ENCODE data around the gene CCDC201. TPM values are rescaled to one million over a fixed set of nuclear protein-coding genes. Genes with fewer than 3 reads are reported as not detected.
"Not testable (repeated sequence)": the region's sequence is repeated elsewhere in the genome, so short reads cannot be mapped to it uniquely, and the experiment has no call there.

Gene CCDC201
- total RNA-seq, 1 donor from 2014 or later, result not detected

- peak; percentile 61 for DNase-seq (ENCODE audit: low read depth)
These were observed 1.7 kb upstream of the CCDC201 start for GRCh38 chr7:45874408-45875131.

GRCh38 chr7:45873355-45873754 is 473 bp upstream of the CCDC201 start:
- no peak for DNase-seq (ENCODE audit: low read depth)

GRCh38 chr7:45872116-45873034 is 507 bp downstream of the CCDC201 start:
- no peak for DNase-seq (ENCODE audit: low read depth)

- DNase-seq (ENCODE audit: low read depth), result peak; percentile 26
These were observed 3.5 kb downstream of the CCDC201 start for GRCh38 chr7:45869426-45869825.

- DNase-seq (ENCODE audit: low read depth), result no peak
These were observed 5.4 kb downstream of the CCDC201 start for GRCh38 chr7:45867471-45867870.

GRCh38 chr7:45865594-45866410 is 7.1 kb downstream of the CCDC201 start:
- no peak for DNase-seq (ENCODE audit: low read depth)

GRCh38 chr7:45863715-45864114 is 9.2 kb downstream of the CCDC201 start:
- no peak for DNase-seq (ENCODE audit: low read depth)

GRCh38 chr7:45856888-45857287 is 16.0 kb downstream of the CCDC201 start:
- DNase-seq (ENCODE audit: low read depth), result not testable (repeated sequence)

GRCh38 chr7:45855680-45856079 is 17.2 kb downstream of the CCDC201 start:
- DNase-seq (ENCODE audit: low read depth), result not testable (repeated sequence)

GRCh38 chr7:45853491-45853890 is 19.4 kb downstream of the CCDC201 start:
- DNase-seq (ENCODE audit: low read depth), result not testable (repeated sequence)

GRCh38 chr7:45852984-45853383 is 19.9 kb downstream of the CCDC201 start:
- DNase-seq (ENCODE audit: low read depth), result not testable (repeated sequence)

GRCh38 chr7:45848734-45849133 is 24.1 kb downstream of the CCDC201 start:
- DNase-seq (ENCODE audit: low read depth), result not testable (repeated sequence)

- not testable (repeated sequence) for DNase-seq (ENCODE audit: low read depth)
These were observed 26.3 kb downstream of the CCDC201 start for GRCh38 chr7:45846536-45846935.

- DNase-seq (ENCODE audit: low read depth), result peak; percentile 6
These were observed 30.8 kb downstream of the CCDC201 start for GRCh38 chr7:45841926-45842717.

GRCh38 chr7:45838852-45839251 is 34.0 kb downstream of the CCDC201 start:
- not testable (repeated sequence) for DNase-seq (ENCODE audit: low read depth)

- not testable (repeated sequence) for DNase-seq (ENCODE audit: low read depth)
These were observed 40.3 kb downstream of the CCDC201 start for GRCh38 chr7:45832433-45833177.

GRCh38 chr7:45829846-45830245 is 43.0 kb downstream of the CCDC201 start:
- not testable (repeated sequence) for DNase-seq (ENCODE audit: low read depth)

- not testable (repeated sequence) for DNase-seq (ENCODE audit: low read depth)
These were observed 45.2 kb downstream of the CCDC201 start for GRCh38 chr7:45827731-45828130.

- not testable (repeated sequence) for DNase-seq (ENCODE audit: low read depth)
These were observed 46.3 kb downstream of the CCDC201 start for GRCh38 chr7:45826550-45826949.

GRCh38 chr7:45818763-45819162 is 54.1 kb downstream of the CCDC201 start:
- not testable (repeated sequence) for DNase-seq (ENCODE audit: low read depth)
